Esophagus muscularis mucosa (tissue), 3 donors: ENCODE data around the gene XG.
"Not testable (repeated sequence)": the region's sequence is repeated elsewhere in the genome, so short reads cannot be mapped to it uniquely, and the experiment has no call there.

ENCODE experiments used
- CTCF ChIP-seq, 3 experiments: fragments of 200-600 bp in 2 of 3; fragments of 450-650 bp in 1 of 3; sonication (generic) in 2 of 3; IDR thresholded peaks; one replicate each; pipeline ENCODE4 v1.5.1; 2017 to 2019; ENCODE audit warnings: antibody characterized with exemption in 3 of 3, mild to moderate bottlenecking in 2 of 3, moderate library complexity in 1 of 3
- POLR2AphosphoS5 ChIP-seq, 2 donors: sonication (generic); formaldehyde crosslinking; IDR thresholded peaks; one replicate each; pipeline ENCODE4 v1.6.1; 2017; ENCODE audit warnings: antibody characterized with exemption in 2 of 2

DNA sequence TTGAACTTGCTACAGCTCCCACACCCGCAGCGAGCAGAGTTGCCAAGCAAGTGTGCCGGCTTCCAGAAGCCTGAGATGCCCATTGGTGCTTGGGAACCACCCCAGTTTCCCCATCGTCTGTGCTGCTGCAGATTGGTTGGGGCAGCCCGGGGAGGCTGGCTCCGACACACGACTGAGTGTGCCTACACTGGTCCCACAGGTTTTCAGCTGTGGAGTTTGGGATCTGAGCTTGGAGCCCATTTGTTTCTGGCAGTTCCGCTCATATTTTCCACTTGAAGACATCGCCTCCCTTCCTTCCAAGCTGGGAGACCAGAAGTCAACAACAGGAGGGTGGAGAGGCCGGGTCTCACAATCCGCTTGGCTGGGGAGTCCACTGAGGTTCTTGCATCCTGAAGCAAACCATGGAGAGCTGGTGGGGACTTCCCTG, at the start of gene XG:
- TF ChIP-seq CTCF, POLR2AphosphoS5 (IDR thresholded peaks at IDR 0.05): not testable (repeated sequence)
